GM19238 (cell line): Measurements from ENCODE around the gene GPC6.

Source experiments
- DNase-seq: peaks from one replicate; pipeline ENCODE4 v3.0.0; 2011; ENCODE audit warnings: low spot score; ENCODE audit not compliant: insufficient read length

Gene GPC6

GRCh38 chr13:93771227-93771626 is 544.6 kb downstream of the GPC6 start:
- no peak for DNase-seq

- DNase-seq = no peak
Observed at GRCh38 chr13:93771782-93772181, 545.2 kb downstream of the GPC6 start.

- no peak for DNase-seq
Observed at GRCh38 chr13:93774506-93774905, 547.9 kb downstream of the GPC6 start.

- DNase-seq = no peak
Observed at GRCh38 chr13:93775027-93775426, 548.4 kb downstream of the GPC6 start.

- DNase-seq = no peak
Observed at GRCh38 chr13:93775507-93776108, 549.0 kb downstream of the GPC6 start.

- no peak for DNase-seq
Observed at GRCh38 chr13:93776936-93777335, 550.3 kb downstream of the GPC6 start.

- no peak for DNase-seq
Observed at GRCh38 chr13:93777504-93777903, 550.9 kb downstream of the GPC6 start.

- no peak for DNase-seq
Observed at GRCh38 chr13:93778548-93778947, 551.9 kb downstream of the GPC6 start.

- no peak for DNase-seq
Observed at GRCh38 chr13:93784191-93784590, 557.6 kb downstream of the GPC6 start.

GRCh38 chr13:93786846-93787489 is 560.4 kb downstream of the GPC6 start:
- no peak for DNase-seq

GRCh38 chr13:93788456-93788855 is 561.8 kb downstream of the GPC6 start:
- DNase-seq = no peak

GRCh38 chr13:93789058-93789457 is 562.5 kb downstream of the GPC6 start:
- no peak for DNase-seq

GRCh38 chr13:93794197-93794885 is 567.7 kb downstream of the GPC6 start:
- no peak for DNase-seq

GRCh38 chr13:93797463-93797862 is 570.9 kb downstream of the GPC6 start:
- DNase-seq = no peak

- no peak for DNase-seq
Observed at GRCh38 chr13:93800342-93800741, 573.7 kb downstream of the GPC6 start.

GRCh38 chr13:93805736-93806135 is 579.1 kb downstream of the GPC6 start:
- no peak for DNase-seq

- DNase-seq = no peak
Observed at GRCh38 chr13:93806861-93807260, 580.3 kb downstream of the GPC6 start.

GRCh38 chr13:93810264-93810663 is 583.7 kb downstream of the GPC6 start:
- DNase-seq = no peak

- DNase-seq = no peak
Observed at GRCh38 chr13:93811071-93811737, 584.6 kb downstream of the GPC6 start.

GRCh38 chr13:93811738-93812112 is 585.1 kb downstream of the GPC6 start:
- DNase-seq = no peak

- DNase-seq = no peak
Observed at GRCh38 chr13:93814658-93815057, 588.1 kb downstream of the GPC6 start.

GRCh38 chr13:93818345-93818744 is 591.7 kb downstream of the GPC6 start:
- DNase-seq = no peak
